ENCODE measurements around the gene TJP1.
"Not testable (repeated sequence)": the region's sequence is repeated elsewhere in the genome, so short reads cannot be mapped to it uniquely, and the experiment has no call there.

Gene TJP1

GRCh38 chr15:29756358-29757267 is 65.7 kb downstream of the TJP1 start:
- in situ Hi-C loops (cut with HindIII; ENCODE audit: low sequenced_read_pairs), result no loop called here

GRCh38 chr15:29754009-29754408 is 68.3 kb downstream of the TJP1 start:
- in situ Hi-C loops (cut with HindIII; ENCODE audit: low sequenced_read_pairs), result not testable (repeated sequence)

DNA sequence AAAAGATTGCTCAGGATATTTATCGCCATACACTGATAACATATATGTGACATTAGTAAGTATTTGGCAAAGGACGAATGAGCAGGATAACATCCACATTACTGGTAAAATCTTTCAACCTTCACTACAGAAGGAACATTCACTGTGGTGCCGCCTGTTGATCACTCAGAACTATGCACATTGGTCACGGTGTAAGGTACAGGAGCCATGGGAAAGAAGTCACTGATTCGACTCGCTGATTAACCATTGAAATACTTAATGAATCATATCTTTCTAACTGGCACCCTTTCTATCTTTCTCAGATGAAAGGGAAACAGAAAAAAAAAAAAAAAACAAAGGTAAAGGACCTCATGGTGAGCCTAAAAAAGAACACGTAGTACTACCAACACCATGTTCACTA is 68.8 kb downstream of the TJP1 start:
- in situ Hi-C loops (cut with HindIII; ENCODE audit: low sequenced_read_pairs), result no loop called here

DNA sequence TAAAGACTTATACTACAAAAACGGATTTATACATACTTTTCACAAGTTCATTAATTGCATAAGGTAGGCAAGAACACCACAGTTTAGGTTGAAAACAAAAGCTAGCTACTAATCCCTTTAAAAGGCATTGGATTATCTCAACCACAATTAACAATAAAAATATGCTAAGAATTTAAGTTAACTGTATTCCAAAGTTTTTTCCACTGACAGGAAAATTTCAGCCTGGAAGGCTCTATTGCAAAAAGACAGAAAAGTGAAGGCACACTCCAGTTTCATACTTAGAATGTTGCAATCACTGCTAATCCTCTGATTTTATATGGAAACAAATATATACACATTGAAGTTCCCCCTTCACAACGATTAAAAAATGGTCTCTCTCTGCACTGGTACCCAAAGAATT is 71.5 kb downstream of the TJP1 start:
- in situ Hi-C loops (cut with HindIII; ENCODE audit: low sequenced_read_pairs), result no loop called here

DNA sequence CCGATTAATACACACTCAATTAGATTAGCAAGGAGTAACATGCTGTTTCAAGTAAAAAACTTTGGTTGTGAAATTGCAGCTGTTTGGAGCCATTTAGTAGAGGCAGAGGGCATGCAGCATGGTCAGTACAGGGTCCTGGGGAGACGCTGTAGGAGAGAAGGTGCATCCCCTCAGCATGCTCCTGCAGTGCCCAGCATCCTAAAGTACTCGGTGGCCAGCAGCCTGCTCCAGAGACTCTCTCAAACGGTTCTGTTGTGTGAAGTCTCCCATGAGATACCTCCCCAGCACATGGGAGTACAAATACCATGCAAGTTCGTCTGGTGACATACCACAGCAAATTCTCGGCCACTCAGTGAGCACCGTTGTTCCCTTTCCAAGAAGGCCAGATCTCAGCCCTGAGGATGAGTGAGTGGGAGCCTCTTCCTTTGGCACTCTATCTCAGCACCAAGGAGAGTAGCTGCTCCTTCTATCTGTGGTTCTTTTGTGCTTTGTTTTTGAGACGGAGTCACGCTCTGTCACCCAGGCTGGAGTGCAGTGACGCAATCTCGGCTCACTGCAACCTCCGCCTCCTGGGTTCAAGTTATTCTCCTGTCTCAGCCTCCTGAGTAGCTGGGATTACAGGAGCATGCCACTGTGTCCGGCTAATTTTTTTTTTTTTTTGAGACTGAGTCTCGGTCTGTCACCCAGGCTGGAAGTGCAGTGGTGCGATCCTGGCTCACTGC is 72.7 kb downstream of the TJP1 start:
- in situ Hi-C loops (cut with HindIII; ENCODE audit: low sequenced_read_pairs), result no loop called here

GRCh38 chr15:29747837-29748417 is 74.3 kb downstream of the TJP1 start:
- in situ Hi-C loops (cut with HindIII; ENCODE audit: low sequenced_read_pairs), result no loop called here

DNA sequence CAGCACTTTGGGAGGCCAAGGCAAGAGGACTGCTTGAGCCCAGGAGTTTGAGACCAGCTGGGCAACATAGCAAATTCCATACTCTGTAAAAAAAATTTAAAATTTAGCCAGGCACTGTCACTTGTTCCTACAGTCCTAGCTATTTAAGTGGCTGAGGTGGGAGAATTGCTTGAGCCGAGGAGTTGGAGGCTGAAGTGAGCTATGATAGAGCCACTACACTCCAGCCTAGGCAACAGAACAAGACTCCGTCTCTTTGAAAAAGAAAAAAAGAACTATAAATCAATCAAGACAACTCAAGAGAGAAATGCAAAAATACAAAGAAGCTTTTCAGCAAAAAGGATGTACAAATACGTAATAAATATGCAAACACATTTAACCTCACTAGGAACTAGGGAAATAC is 78.8 kb downstream of the TJP1 start:
- in situ Hi-C loops (cut with HindIII; ENCODE audit: low sequenced_read_pairs), result no loop called here

GRCh38 chr15:29740692-29741311 is 81.5 kb downstream of the TJP1 start:
- in situ Hi-C loops (cut with HindIII; ENCODE audit: low sequenced_read_pairs), result no loop called here

GRCh38 chr15:29736744-29737020 is 85.6 kb downstream of the TJP1 start:
- in situ Hi-C loops (cut with HindIII; ENCODE audit: low sequenced_read_pairs), result no loop called here

- in situ Hi-C loops (cut with HindIII; ENCODE audit: low sequenced_read_pairs), result no loop called here
These were observed 86.1 kb downstream of the TJP1 start for GRCh38 chr15:29736012-29736743.

GRCh38 chr15:29734917-29735572 is 87.2 kb downstream of the TJP1 start:
- in situ Hi-C loops (cut with HindIII; ENCODE audit: low sequenced_read_pairs), result no loop called here

DNA sequence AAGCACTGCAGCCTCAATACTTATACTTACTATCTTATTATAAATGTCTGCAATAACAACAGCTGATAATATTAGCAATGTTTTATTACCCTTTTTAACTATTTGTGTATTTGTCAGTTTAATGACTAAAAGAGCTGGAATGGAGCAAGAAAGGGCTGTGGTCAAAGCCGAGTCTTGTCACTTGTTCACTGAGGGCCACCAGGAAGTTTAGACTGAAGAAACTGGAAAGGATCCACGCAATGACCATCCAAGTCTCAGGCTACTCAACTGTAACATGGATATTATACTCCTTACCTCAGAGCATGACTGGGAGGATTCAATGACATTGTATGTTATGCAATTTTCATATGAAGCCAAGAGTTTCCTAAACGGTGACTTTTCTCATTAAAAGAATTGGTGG is 90.4 kb downstream of the TJP1 start:
- in situ Hi-C loops (cut with HindIII; ENCODE audit: low sequenced_read_pairs), result no loop called here

DNA sequence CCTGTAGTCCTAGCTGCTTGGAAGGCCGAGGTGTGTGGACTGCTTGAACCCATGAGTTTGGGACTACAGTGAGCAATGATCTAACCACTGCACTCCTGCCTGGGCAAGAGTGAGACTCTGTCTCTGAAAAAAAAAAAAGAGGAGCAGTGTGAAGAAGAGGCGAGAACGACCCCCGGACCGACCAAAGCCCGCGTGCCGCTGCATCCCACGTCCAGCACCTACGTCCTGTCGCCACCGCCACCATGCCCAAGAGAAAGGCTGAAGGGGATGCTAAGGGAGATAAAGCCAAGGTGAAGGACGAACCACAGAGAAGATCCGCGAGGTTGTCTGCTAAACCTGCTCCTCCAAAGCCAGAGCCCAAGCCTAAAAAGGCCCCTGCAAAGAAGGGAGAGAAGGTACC is 91.8 kb downstream of the TJP1 start:
- in situ Hi-C loops (cut with HindIII; ENCODE audit: low sequenced_read_pairs), result not testable (repeated sequence)

- in situ Hi-C loops (cut with HindIII; ENCODE audit: low sequenced_read_pairs), result no loop called here
These were observed 93.8 kb downstream of the TJP1 start for GRCh38 chr15:29728418-29728817.

DNA sequence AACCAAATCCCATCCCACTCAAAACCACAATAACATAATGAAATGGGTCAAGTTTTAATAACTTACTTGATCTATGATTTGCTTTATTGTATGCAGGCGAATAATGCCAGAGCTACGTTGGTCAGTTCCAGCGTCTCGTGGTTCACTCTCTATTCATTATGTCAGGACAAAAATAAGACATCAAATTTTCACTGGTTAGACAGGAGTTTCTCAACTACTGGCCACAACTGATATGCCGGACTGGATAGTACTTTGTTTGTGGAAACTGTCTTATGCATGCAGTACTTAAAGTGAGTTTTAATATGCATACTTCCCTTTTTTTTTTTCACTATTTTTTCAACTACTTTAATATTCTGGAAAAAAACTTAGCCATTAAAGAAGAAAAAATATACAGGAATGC is 94.4 kb downstream of the TJP1 start:
- in situ Hi-C loops (cut with HindIII; ENCODE audit: low sequenced_read_pairs), result no loop called here

GRCh38 chr15:29726553-29726952 is 95.7 kb downstream of the TJP1 start:
- in situ Hi-C loops (cut with HindIII; ENCODE audit: low sequenced_read_pairs), result no loop called here

- in situ Hi-C loops (cut with HindIII; ENCODE audit: low sequenced_read_pairs), result no loop called here
These were observed 98.2 kb downstream of the TJP1 start for GRCh38 chr15:29724026-29724425.

DNA sequence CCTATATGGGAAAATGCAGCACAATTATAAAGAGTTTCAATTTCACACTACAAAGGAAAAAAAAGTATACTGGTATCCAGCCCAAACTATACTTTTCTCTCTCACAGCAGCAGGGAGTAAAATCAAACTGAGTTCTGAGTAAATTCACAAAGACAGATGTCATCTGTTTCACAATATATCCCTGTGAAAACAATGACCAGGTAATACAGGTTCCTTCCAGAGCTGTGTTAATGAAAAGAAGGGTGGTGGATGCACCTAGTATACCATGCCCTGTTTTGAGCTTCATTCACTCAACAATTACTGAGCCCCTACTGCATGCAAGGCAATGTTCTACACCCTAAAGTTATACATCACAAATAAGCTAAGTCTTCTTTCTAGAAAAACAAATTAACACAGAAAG is 108.5 kb downstream of the TJP1 start:
- in situ Hi-C loops (cut with HindIII; ENCODE audit: low sequenced_read_pairs), result no loop called here

DNA sequence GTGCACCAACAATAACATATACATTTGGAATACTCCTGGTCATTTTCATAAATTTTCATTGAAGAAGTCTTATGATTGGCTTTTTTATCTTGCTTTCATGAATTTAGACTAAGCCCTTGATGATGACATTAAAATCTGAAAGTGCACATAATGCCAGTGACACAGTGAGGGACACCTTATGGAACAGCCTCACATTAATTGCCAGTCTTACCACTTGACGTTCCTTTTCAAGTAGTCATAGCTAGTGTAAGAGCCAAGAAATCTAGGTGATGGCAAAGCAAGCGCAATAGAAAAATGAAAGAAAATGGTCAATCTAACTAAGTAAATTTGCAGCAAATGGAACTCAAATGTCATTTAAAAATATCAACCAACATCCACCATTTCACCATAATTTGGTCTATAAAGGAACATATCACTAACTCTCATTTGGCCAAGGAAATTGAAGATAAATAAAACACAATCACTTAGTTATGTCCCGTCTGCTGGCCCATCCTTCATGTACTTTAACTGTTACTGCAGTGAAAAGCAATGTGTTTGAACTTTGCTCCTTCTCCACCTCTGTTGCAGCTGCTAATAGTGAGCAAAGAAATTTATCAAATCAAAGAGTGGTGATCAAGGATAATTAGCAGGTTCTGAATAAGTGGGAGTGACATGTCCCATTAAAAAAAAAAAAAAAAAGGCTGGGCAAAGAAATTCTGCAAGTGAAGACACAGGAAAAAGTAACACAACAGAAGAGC is 110.0 kb downstream of the TJP1 start:
- in situ Hi-C loops (cut with HindIII; ENCODE audit: low sequenced_read_pairs), result no loop called here

GRCh38 chr15:29711531-29711930 is 110.7 kb downstream of the TJP1 start:
- in situ Hi-C loops (cut with HindIII; ENCODE audit: low sequenced_read_pairs), result no loop called here
